ENCODE data around the gene APOL6. TPM values are rescaled to one million over a fixed set of nuclear protein-coding genes. Genes with fewer than 3 reads are reported as not detected.

Gene APOL6
- total RNA-seq, 1 donor, result 39.3 TPM

DNA sequence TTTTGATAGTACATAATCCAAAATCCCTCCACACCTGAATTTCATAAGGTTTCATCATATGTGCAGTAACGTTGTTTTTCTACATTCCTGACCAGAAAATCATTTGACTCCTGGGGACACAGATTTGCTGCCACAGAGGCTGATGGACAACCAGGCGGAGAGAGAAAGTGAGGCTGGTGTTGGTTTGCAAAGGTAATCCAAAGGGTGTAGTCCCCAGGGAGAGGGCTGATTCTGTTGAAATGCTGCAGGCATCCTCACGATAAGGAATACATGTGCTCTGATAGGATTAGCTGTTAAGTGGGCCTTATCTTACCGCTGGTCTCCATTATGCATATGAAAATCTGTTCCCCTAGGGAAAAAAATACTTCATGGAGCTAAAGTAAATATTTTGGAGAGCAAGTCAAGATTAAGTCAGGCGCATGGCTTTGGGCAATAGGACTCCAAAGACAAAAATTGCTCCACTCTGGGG lies 8.1 kb downstream of the APOL6 start:
- TF ChIP-seq, protein P1, sequence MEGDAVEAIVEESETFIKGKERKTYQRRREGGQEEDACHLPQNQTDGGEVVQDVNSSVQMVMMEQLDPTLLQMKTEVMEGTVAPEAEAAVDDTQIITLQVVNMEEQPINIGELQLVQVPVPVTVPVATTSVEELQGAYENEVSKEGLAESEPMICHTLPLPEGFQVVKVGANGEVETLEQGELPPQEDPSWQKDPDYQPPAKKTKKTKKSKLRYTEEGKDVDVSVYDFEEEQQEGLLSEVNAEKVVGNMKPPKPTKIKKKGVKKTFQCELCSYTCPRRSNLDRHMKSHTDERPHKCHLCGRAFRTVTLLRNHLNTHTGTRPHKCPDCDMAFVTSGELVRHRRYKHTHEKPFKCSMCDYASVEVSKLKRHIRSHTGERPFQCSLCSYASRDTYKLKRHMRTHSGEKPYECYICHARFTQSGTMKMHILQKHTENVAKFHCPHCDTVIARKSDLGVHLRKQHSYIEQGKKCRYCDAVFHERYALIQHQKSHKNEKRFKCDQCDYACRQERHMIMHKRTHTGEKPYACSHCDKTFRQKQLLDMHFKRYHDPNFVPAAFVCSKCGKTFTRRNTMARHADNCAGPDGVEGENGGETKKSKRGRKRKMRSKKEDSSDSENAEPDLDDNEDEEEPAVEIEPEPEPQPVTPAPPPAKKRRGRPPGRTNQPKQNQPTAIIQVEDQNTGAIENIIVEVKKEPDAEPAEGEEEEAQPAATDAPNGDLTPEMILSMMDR (IDR thresholded peaks at IDR 0.05; ENCODE audit: insufficient read depth, low read depth, low read length), result no peak
- H3K4me3 ChIP-seq (ENCODE audit: low read depth, low read length), result no peak overlapping the region
- peak; percentile 93 for DNase-seq (ENCODE audit: low read depth)

DNA sequence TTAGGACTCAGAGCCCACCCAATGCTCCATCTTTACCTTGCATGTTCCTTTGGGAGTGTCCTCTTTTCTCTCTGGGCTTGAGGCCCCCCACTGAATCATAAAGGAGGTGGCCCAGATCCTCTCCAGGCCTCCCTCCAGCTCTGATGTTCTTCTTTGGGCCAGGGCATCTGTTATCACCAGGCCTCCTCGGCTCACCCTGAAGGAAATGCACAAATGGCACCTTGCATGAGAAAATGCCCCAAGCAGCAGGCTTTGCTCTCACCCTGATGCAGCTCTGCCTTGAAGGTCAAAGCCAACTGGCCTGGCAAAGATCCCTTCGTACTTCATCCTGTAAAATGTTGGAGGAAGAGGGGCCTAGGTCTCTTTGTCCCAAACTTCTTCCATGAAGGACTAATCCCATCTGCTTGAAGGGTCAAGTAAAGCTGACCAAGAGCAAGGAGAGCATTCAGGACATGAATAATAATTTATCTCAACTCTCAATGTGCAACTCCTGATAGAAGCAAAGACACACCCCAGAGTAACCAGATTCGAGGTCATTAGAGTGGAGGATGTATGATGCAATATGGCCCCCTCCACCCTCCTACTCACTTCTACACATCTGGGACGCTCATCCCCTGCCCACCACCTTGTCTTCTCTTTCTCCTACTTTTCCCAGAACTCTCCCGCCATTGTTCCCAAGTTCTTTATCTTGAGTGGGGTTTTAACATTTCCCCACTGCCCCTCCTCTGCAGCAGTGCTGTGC lies 9.5 kb downstream of the APOL6 start:
- no peak overlapping the region for H3K4me3 ChIP-seq (ENCODE audit: low read depth, low read length)
- TF ChIP-seq, protein P1 (IDR thresholded peaks at IDR 0.05; ENCODE audit: insufficient read depth, low read depth, low read length), result no peak
- DNase-seq (ENCODE audit: low read depth), result no peak

DNA sequence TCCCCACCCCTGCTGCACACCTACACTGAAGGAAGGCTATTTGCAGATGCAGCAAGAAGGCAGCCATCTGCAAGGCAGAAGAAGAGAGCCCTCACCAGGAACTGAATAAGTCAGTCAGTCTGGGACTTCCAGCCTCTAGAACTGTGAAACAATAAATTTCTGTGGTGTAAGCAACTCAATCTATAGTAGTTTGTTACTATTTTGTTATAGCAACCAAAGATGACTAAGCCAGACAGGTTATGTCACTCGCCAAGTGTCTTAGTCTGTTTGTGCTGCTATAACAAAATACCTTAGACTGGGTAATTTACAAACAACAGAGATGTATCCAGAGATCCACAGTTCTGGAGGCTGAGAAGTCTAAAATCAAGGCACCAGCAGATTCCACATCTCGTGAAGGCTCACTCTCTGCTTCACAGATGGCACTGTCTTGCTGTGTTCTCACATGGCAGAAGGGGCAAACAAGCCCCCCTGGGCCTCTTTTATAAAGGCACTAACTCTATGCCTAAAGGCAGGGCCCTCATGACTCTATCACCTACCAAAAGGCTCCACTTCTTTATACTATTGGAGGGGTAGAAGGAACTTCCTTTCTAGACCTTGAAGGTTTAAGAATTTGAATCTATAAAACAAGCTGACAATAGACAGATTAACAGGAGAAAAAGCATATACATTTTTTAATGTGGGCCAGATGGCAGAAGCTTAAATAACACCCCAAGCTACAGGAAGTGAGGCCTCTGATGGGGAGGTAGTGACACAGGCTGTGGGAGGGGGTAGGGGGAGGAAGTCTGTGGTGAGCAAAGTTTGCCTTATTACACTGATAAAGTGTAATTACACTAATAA lies 12.3 kb downstream of the APOL6 start:
- TF ChIP-seq, protein P1 (IDR thresholded peaks at IDR 0.05; ENCODE audit: insufficient read depth, low read depth, low read length), result no peak
- peak; percentile 55 for DNase-seq (ENCODE audit: low read depth)

DNA sequence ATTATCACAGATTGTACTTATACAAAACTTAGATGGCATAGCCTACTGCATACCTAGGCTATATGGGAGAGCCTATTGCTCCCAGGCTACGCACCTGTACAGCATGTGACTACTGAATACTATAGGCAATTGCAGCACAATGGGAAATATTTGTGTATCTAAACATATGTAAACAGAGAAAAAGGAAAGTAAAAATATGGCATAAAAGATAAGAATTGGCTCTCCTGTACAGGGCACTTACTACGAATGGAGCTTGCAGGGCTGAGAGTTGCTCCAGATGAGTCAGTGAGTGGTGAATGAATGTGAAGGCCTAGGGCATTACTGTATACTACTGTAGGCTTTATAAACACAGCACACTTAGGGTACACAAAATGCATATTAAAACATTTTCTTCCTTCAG lies 13.2 kb downstream of the APOL6 start:
- H3K4me3 ChIP-seq (ENCODE audit: low read depth, low read length), result no peak overlapping the region
- TF ChIP-seq, protein P1 (IDR thresholded peaks at IDR 0.05; ENCODE audit: insufficient read depth, low read depth, low read length), result no peak
- no peak for DNase-seq (ENCODE audit: low read depth)

More for the DNA sequence above, 12.3 kb downstream of the APOL6 start:
- H3K4me3 ChIP-seq (ENCODE audit: low read depth, low read length), result no peak overlapping the region

DNA sequence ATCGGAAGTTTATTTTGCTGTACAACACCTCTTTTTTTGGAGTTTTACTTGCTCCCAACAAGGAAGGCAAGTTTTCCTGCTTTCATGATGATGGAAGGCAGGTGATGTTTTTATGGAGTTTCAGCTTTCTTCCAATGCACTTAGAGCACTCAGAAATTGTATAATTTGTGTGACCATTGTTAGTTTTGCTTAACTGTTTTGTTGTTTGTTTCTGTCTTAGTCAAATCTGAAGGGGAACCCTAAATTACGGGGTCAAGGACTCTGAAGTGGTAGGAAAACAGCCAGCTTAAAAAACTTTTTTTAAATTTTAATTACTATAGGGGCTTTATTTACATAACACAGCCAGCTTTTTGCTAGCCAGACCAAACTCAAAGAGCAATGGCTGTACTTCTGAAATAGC lies 14.7 kb downstream of the APOL6 start:
- DNase-seq (ENCODE audit: low read depth), result no peak
- TF ChIP-seq, protein P1 (IDR thresholded peaks at IDR 0.05; ENCODE audit: insufficient read depth, low read depth, low read length), result no peak
- no peak overlapping the region for H3K4me3 ChIP-seq (ENCODE audit: low read depth, low read length)

DNA sequence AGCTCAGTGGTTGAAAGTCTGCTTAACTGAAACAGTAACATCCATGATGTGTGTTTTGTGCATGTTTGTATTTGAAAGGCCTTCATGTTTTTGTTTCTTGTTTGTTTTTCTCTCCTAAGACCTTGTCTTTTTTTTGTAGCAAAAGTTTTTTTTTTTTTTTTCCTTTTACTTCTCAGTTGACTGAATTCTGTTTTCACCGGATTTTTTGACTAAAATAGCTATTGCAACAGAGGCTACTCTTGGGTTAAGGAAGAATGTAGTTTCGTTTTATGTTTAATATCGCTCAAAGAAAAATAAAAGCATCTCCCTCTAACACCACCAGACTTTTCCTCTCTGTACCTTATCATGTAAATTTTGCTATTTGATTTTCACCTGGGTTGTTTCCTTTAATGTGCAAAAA lies 15.1 kb downstream of the APOL6 start:
- DNase-seq (ENCODE audit: low read depth), result peak; percentile 70
- TF ChIP-seq, protein P1 (IDR thresholded peaks at IDR 0.05; ENCODE audit: insufficient read depth, low read depth, low read length), result no peak
- no peak overlapping the region for H3K4me3 ChIP-seq (ENCODE audit: low read depth, low read length)

All from fibroblast of villous mesenchyme (primary cell).